ENCODE results near the gene SUPT20HL2.
A peak's percentile ranks its signal among the peaks of the same experiment; 100 is the strongest.
"Not testable (repeated sequence)": the region's sequence is repeated elsewhere in the genome, so short reads cannot be mapped to it uniquely, and the experiment has no call there.

The SUPT20HL2 gene

GRCh38 chrX:24308803-24309202 lies 5.1 kb downstream of the SUPT20HL2 start:
- DNase-seq: not testable (repeated sequence)

- DNase-seq: no peak
These were observed 7.4 kb downstream of the SUPT20HL2 start for GRCh38 chrX:24306440-24306839.

- DNase-seq: no peak
These were observed 8.0 kb downstream of the SUPT20HL2 start for GRCh38 chrX:24305905-24306304.

- no peak for DNase-seq
These were observed 12.1 kb downstream of the SUPT20HL2 start for GRCh38 chrX:24301806-24302205.

- DNase-seq: no peak
These were observed 12.8 kb downstream of the SUPT20HL2 start for GRCh38 chrX:24301060-24301459.

- DNase-seq: no peak
These were observed 15.7 kb downstream of the SUPT20HL2 start for GRCh38 chrX:24298191-24298590.

- no peak for DNase-seq
These were observed 19.2 kb downstream of the SUPT20HL2 start for GRCh38 chrX:24294619-24295018.

GRCh38 chrX:24293412-24293811 lies 20.5 kb downstream of the SUPT20HL2 start:
- DNase-seq: no peak

GRCh38 chrX:24292353-24292752 lies 21.5 kb downstream of the SUPT20HL2 start:
- no peak for DNase-seq

GRCh38 chrX:24285082-24285481 lies 28.8 kb downstream of the SUPT20HL2 start:
- DNase-seq: no peak

- no peak for DNase-seq
These were observed 30.6 kb downstream of the SUPT20HL2 start for GRCh38 chrX:24283127-24283794.

- DNase-seq: peak; percentile 5
These were observed 31.3 kb downstream of the SUPT20HL2 start for GRCh38 chrX:24282381-24283126.

GRCh38 chrX:24277405-24277804 lies 36.5 kb downstream of the SUPT20HL2 start:
- DNase-seq: no peak

GRCh38 chrX:24276015-24276414 lies 37.9 kb downstream of the SUPT20HL2 start:
- peak; percentile 35 for DNase-seq

- no peak for DNase-seq
These were observed 42.6 kb downstream of the SUPT20HL2 start for GRCh38 chrX:24271262-24271661.

- no peak for DNase-seq
These were observed 45.1 kb downstream of the SUPT20HL2 start for GRCh38 chrX:24268786-24269185.

GRCh38 chrX:24266996-24267395 lies 46.9 kb downstream of the SUPT20HL2 start:
- DNase-seq: no peak

- no peak for DNase-seq
These were observed 49.5 kb downstream of the SUPT20HL2 start for GRCh38 chrX:24264383-24264782.

GRCh38 chrX:24262309-24262708 lies 51.6 kb downstream of the SUPT20HL2 start:
- DNase-seq: no peak

All from GF-D8 (cell line).